Kidney epithelial cell (primary cell): ENCODE measurements around the gene CAPN10. TPM values are rescaled to one million over a fixed set of nuclear protein-coding genes. Genes with fewer than 3 reads are reported as not detected.

Source experiments
- DNase-seq: peaks from one replicate; pipeline ENCODE4 v3.0.0-alpha.2; 2010; ENCODE audit warnings: low read depth
- H3K27me3 ChIP-seq: 2 replicates; pipeline ENCODE4 v1.6.0; 2011; ENCODE audit warnings: low read length; ENCODE audit not compliant: control insufficient read depth, insufficient read depth
- H3K36me3 ChIP-seq: 2 replicates; pipeline ENCODE4 v1.5.1; 2011; ENCODE audit warnings: low read length; ENCODE audit not compliant: control insufficient read depth, insufficient read depth
- H3K4me3 ChIP-seq: 2 replicates; pipeline ENCODE4 v1.5.1; 2011; ENCODE audit warnings: low read depth, mild to moderate bottlenecking, control low read depth, low read length
- total RNA-seq: library from RNA; depleted of rRNA; stranded (reverse); fragments of >200 nt; gene quantifications from 2 replicates; pipeline ENCODE4 v1.2.3, GENCODE V29; 2015
- TF ChIP-seq, protein P1 (sequence below): IDR thresholded peaks from 2 replicates; pipeline ENCODE4 v1.5.1; 2011; ENCODE audit warnings: mild to moderate bottlenecking, moderate library complexity, low read length, control low read depth, inconsistent platforms; ENCODE audit not compliant: insufficient read depth, poor library complexity, severe bottlenecking

CAPN10 gene
- total RNA-seq, 1 donor from 2014 or later = 31.5 TPM

DNA sequence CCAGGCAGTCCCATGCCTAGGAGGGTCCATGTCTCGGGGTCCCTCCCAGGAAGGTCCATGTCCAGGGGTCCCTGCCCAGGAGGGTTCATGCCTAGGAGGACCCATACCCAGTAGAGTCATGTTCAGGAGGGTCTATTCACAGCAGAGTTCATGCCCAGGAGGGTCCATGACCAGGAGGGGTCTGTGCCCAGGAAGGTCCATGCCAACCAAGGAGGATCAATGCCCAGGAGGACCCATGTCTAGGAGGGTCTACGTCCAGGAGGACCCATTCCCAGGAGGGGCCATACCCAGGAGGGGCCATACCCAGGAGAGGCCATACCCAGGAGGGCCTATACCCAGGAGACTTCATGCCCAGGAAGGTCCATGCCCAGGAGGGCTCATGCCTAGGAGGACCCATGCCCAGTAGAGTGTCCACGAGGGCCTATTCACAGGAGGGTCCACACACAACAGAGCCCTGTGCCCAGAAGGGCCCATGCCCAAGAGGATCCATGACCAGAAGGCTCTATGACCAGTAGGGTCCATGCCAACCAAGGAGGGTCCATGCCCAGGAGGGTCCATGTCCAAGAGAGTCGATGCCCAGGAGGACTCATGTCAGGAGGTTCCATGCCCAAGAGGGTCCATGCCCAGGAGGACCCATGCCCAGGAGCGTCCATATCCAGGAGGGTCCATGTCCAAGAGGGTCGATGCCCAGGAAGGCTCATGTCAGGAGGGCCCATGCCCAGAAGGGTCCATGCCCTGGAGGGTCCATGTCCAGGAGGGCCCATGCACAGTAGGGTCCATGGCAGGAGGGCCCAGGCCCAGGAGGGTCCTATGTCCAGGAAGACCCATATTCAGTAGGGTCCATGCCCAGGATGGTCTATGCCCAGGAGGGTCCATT lies 48.8 kb downstream of the CAPN10 start:
- TF ChIP-seq, protein P1, sequence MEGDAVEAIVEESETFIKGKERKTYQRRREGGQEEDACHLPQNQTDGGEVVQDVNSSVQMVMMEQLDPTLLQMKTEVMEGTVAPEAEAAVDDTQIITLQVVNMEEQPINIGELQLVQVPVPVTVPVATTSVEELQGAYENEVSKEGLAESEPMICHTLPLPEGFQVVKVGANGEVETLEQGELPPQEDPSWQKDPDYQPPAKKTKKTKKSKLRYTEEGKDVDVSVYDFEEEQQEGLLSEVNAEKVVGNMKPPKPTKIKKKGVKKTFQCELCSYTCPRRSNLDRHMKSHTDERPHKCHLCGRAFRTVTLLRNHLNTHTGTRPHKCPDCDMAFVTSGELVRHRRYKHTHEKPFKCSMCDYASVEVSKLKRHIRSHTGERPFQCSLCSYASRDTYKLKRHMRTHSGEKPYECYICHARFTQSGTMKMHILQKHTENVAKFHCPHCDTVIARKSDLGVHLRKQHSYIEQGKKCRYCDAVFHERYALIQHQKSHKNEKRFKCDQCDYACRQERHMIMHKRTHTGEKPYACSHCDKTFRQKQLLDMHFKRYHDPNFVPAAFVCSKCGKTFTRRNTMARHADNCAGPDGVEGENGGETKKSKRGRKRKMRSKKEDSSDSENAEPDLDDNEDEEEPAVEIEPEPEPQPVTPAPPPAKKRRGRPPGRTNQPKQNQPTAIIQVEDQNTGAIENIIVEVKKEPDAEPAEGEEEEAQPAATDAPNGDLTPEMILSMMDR = no peak
- no peak overlapping the region for H3K4me3 ChIP-seq
- H3K27me3 ChIP-seq = peaks cover 2% of the 10 kb centered on the region
- DNase-seq = no peak
- no peaks in the 10 kb centered on the region for H3K36me3 ChIP-seq

DNA sequence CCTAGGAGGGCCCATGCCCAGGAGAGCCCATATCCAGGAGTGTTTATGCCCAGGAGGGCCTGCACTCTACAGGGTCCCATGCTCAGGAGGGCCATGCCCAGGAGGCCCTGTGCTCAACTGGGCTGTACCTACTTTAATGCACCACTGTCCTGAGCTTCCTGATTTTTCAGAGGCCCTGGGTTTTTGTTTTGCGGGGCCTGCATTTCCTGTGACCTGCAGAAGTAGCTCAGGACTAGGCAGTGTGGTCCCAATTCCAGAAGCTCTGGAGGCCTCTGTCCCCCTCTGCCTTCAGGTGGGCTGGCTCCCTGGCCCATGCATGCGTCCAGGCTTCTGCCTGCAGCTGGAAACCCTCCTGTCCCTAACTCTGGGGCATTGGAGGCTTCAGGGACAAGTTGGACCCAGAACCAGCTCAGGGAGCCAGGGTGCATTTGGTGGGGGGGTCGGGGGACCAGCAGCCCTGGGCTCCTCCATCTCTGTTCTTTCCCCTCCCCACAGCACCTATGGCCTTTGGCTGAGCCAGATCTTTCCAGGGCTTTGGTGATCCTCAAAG lies 49.5 kb downstream of the CAPN10 start:
- Histone ChIP-seq H3K4me3 (no peak overlapping the region), H3K27me3 (peaks cover 2% of the 10 kb centered on the region), H3K36me3 (no peaks in the 10 kb centered on the region)
- TF ChIP-seq, protein P1 = no peak
- no peak for DNase-seq

DNA sequence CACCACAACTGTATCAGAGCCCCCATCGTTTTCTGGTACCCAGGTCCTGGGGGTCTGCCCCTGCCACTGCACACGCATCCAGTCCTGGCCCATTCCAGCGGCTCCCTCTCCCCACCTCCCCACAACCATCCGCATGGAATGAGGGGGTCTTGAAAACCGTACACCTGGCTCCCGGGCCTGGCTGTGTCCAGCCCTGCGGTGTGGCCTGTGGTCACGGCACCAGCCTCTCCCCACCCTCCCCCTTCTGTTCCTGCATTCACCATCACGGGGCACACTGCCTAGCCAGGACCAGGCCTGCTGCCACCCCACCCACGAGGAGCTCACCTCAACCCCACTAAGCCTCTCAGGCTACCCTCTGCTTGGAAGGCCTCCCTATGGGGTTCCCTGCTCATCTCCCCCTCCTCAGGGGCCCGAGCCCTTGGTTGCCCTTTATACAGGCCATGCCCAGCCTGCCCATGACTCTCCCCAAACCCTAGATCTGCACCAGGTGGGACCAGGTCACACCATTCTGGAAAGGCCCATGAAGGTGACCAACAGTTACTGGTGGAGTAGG lies 50.1 kb downstream of the CAPN10 start:
- DNase-seq = no peak
- Histone ChIP-seq H3K4me3 (no peak overlapping the region), H3K27me3 (peaks cover 2% of the 10 kb centered on the region), H3K36me3 (no peaks in the 10 kb centered on the region)
- TF ChIP-seq, protein P1 = no peak

DNA sequence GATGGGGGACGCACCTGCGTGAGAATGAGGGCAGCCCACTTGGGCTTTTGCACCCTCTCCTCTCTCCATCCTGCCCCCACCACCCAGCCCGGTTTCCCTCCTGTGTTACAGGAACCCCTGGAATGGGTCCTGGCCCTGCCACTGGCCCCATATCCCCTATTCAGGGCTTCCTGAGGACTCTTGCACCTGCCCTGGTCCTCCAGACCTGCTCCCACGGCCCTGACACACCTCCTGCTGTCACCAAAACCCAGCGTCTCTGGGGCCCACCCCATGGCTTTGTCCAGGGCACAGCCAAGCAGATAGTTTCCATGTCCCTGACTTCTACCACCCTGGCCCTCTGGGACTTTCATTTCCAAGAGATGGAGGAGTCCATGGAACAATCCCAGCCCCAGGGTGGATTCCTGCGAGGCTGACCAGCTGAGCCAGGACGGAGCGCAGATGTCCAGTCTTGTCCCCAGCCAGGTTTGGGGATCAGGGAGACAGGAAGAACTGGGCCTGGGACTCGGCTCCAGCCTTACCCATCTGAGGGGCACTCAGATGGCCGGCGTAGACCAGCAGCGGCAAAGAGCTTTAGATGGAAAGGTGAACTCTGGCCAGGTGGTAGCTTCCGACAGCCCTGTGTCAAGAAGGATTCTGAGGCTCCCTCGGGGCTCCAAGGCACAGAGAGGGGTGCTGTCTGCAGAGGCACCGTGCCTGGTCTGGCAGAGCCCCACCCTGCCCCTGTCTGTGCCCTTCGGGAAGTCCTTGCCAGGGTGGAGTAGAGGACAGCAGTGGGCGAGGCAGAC lies 50.8 kb downstream of the CAPN10 start:
- H3K27me3 ChIP-seq = peaks cover 2% of the 10 kb centered on the region
- TF ChIP-seq, protein P1 = no peak

DNA sequence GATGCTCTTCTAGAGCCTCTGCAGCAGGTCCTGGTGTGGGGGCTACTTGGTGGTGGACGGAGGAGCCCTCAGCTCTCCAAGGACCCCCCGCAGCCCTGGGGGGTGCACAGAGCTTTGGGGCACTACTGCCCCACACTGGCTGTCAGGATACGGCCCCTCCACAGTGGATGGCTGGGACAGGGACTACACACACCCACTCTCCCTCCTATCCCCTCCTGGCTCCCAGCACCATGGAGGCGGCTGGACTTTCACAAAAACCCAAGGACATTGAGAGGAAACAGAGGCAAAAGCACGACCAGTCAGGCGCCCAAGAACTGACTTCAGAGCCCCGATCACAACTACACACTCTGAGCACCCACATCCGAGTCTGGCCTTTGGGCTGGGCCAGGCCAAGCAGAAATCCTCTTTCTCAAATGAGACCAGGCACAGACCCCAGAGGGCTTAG lies 51.4 kb downstream of the CAPN10 start:
- TF ChIP-seq, protein P1 = no peak
- H3K27me3 ChIP-seq = peaks cover 3% of the 10 kb centered on the region

More for the DNA sequence above, 50.8 kb downstream of the CAPN10 start:
- no peaks in the 10 kb centered on the region for H3K36me3 ChIP-seq
- DNase-seq = no peak
- no peak overlapping the region for H3K4me3 ChIP-seq

More for the DNA sequence above, 51.4 kb downstream of the CAPN10 start:
- Histone ChIP-seq H3K4me3 (no peak overlapping the region), H3K36me3 (no peaks in the 10 kb centered on the region)
- no peak for DNase-seq
